HEK293 (cell line): ENCODE data around the gene CTNNBL1.

ENCODE experiments used
- GLIS1 ChIP-seq: fragments of 450-650 bp; formaldehyde crosslinking; IDR thresholded peaks from 2 replicates; pipeline ENCODE4 v1.5.1; 2016; ENCODE audit warnings: missing biosample characterization, missing genetic modification characterization
- KLF10 ChIP-seq: fragments of 450-650 bp; IDR thresholded peaks from 2 replicates; pipeline ENCODE4 v1.5.1; 2018; ENCODE audit warnings: missing biosample characterization, mild to moderate bottlenecking, missing genetic modification characterization
- OVOL3 ChIP-seq: fragments of 450-650 bp; formaldehyde crosslinking; IDR thresholded peaks from 2 replicates; pipeline ENCODE4 v1.5.1; 2016; ENCODE audit warnings: missing biosample characterization, missing genetic modification characterization
- YY1 ChIP-seq: fragments of 450-650 bp; formaldehyde crosslinking; IDR thresholded peaks from 2 replicates; pipeline ENCODE4 v1.5.1; 2018; ENCODE audit warnings: missing biosample characterization, missing genetic modification characterization
- ZNF138 ChIP-seq: fragments of 450-650 bp; formaldehyde crosslinking; IDR thresholded peaks from 2 replicates; pipeline ENCODE4 v1.5.1; 2016; ENCODE audit warnings: missing biosample characterization, missing genetic modification characterization, borderline replicate concordance
- ZNF274 ChIP-seq, 2 experiments: fragments of 200-500 bp in 1 of 2; fragments of 450-650 bp in 1 of 2; sonication (Bioruptor generic) in 1 of 2; formaldehyde crosslinking in 1 of 2; IDR thresholded peaks; 2 replicates each; pipeline versions ENCODE4 v1.5.1 to v1.6.1; 2014 to 2016; ENCODE audit warnings: borderline replicate concordance in 1 of 2, inconsistent platforms in 1 of 2, low read length in 1 of 2, missing biosample characterization in 1 of 2, missing genetic modification characterization in 1 of 2
- ZNF311 ChIP-seq: fragments of 450-650 bp; formaldehyde crosslinking; IDR thresholded peaks from 2 replicates; pipeline ENCODE4 v1.5.1; 2017; ENCODE audit warnings: missing biosample characterization, missing genetic modification characterization, borderline replicate concordance
- ZNF324 ChIP-seq: fragments of 450-650 bp; formaldehyde crosslinking; IDR thresholded peaks from 2 replicates; pipeline ENCODE4 v1.5.1; 2016; ENCODE audit warnings: missing biosample characterization, missing genetic modification characterization
- ZNF530 ChIP-seq: fragments of 450-650 bp; formaldehyde crosslinking; IDR thresholded peaks from 2 replicates; pipeline ENCODE4 v1.5.1; 2016; ENCODE audit warnings: low read depth, missing biosample characterization, missing genetic modification characterization
- ZNF621 ChIP-seq: fragments of 450-650 bp; formaldehyde crosslinking; IDR thresholded peaks from 2 replicates; pipeline ENCODE4 v1.5.1; 2017; ENCODE audit warnings: missing biosample characterization, missing genetic modification characterization
- TF ChIP-seq, protein P1 (sequence below): fragments of 450-650 bp; formaldehyde crosslinking; IDR thresholded peaks from 2 replicates; pipeline ENCODE4 v1.5.1; 2016; ENCODE audit warnings: missing biosample characterization, missing genetic modification characterization
- TF ChIP-seq, protein P2 (sequence below): fragments of 450-650 bp; formaldehyde crosslinking; IDR thresholded peaks from 2 replicates; pipeline ENCODE4 v1.5.1; 2016; ENCODE audit warnings: missing biosample characterization, missing genetic modification characterization
- TF ChIP-seq, protein P3 (sequence below): fragments of 450-650 bp; formaldehyde crosslinking; IDR thresholded peaks from 2 replicates; pipeline ENCODE4; 2016; ENCODE audit warnings: missing biosample characterization, missing genetic modification characterization
- TF ChIP-seq, protein P4 (sequence below): fragments of 450-650 bp; IDR thresholded peaks from 2 replicates; pipeline ENCODE4 v1.5.1; 2018; ENCODE audit warnings: missing biosample characterization, mild to moderate bottlenecking, missing genetic modification characterization

DNA sequence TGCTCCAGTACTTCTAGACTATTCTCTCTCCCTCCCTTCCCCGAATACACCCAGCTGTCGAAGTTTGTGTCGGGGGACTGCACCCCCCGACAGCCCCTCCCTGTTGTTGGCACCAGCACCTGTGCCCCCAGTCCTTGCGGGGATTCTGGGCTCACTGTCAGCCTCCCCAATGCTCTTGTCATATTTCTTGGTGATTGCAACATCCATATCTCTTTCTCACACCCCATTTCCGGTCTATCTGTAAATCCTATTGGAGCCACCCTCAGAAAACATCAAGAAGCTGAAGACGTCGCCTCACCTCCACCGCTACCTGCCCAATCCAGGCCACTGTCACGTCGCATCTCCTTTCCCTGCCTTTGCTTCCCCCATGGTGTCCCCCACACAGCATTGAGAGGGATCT, 176.5 kb downstream of the CTNNBL1 start:
- TF ChIP-seq, protein P1, sequence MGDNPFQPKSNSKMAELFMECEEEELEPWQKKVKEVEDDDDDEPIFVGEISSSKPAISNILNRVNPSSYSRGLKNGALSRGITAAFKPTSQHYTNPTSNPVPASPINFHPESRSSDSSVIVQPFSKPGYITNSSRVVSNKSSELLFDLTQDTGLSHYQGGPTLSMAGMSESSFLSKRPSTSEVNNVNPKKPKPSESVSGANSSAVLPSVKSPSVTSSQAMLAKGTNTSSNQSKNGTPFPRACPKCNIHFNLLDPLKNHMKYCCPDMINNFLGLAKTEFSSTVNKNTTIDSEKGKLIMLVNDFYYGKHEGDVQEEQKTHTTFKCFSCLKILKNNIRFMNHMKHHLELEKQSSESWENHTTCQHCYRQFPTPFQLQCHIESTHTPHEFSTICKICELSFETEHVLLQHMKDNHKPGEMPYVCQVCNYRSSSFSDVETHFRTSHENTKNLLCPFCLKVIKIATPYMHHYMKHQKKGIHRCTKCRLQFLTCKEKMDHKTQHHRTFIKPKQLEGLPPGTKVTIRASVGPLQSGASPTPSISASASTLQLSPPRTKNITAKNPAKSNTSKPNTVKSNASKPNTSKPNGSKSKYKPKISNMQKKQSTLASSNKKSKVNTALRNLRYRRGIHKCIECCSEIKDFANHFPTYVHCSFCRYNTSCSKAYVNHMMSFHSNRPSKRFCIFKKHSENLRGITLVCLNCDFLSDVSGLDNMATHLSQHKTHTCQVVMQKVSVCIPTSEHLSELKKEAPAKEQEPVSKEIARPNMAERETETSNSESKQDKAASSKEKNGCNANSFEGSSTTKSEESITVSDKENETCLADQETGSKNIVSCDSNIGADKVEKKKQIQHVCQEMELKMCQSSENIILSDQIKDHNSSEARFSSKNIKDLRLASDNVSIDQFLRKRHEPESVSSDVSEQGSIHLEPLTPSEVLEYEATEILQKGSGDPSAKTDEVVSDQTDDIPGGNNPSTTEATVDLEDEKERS (tag by site-specific recombination) = no peak
- TF ChIP-seq OVOL3 (tag by site-specific recombination) = no peak
- TF ChIP-seq YY1 (tag by site-specific recombination) = no peak
- TF ChIP-seq, protein P2, sequence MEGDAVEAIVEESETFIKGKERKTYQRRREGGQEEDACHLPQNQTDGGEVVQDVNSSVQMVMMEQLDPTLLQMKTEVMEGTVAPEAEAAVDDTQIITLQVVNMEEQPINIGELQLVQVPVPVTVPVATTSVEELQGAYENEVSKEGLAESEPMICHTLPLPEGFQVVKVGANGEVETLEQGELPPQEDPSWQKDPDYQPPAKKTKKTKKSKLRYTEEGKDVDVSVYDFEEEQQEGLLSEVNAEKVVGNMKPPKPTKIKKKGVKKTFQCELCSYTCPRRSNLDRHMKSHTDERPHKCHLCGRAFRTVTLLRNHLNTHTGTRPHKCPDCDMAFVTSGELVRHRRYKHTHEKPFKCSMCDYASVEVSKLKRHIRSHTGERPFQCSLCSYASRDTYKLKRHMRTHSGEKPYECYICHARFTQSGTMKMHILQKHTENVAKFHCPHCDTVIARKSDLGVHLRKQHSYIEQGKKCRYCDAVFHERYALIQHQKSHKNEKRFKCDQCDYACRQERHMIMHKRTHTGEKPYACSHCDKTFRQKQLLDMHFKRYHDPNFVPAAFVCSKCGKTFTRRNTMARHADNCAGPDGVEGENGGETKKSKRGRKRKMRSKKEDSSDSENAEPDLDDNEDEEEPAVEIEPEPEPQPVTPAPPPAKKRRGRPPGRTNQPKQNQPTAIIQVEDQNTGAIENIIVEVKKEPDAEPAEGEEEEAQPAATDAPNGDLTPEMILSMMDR (tag by site-specific recombination) = no peak
- no peak for TF ChIP-seq ZNF324 (tag by site-specific recombination)
- TF ChIP-seq GLIS1 = no peak
- no peak for TF ChIP-seq ZNF311 (tag by site-specific recombination)
- no peak for TF ChIP-seq KLF10 (tag by site-specific recombination)
- TF ChIP-seq, protein P3, sequence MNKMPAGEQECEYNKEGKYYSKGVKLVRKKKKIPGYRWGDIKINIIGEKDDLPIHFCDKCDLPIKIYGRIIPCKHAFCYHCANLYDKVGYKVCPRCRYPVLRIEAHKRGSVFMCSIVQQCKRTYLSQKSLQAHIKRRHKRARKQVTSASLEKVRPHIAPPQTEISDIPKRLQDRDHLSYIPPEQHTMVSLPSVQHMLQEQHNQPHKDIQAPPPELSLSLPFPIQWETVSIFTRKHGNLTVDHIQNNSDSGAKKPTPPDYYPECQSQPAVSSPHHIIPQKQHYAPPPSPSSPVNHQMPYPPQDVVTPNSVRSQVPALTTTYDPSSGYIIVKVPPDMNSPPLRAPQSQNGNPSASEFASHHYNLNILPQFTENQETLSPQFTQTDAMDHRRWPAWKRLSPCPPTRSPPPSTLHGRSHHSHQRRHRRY (tag by site-specific recombination) = no peak
- TF ChIP-seq ZNF274 (IDR thresholded peaks at IDR 0.05; ENCODE audit: low read length) = no peak
- no peak for TF ChIP-seq ZNF274 (tag by site-specific recombination; IDR thresholded peaks at IDR 0.05; ENCODE audit: borderline replicate concordance)
- TF ChIP-seq ZNF138 (tag by site-specific recombination) = no peak
- TF ChIP-seq ZNF530 (tag by site-specific recombination) = no peak
- TF ChIP-seq, protein P4, sequence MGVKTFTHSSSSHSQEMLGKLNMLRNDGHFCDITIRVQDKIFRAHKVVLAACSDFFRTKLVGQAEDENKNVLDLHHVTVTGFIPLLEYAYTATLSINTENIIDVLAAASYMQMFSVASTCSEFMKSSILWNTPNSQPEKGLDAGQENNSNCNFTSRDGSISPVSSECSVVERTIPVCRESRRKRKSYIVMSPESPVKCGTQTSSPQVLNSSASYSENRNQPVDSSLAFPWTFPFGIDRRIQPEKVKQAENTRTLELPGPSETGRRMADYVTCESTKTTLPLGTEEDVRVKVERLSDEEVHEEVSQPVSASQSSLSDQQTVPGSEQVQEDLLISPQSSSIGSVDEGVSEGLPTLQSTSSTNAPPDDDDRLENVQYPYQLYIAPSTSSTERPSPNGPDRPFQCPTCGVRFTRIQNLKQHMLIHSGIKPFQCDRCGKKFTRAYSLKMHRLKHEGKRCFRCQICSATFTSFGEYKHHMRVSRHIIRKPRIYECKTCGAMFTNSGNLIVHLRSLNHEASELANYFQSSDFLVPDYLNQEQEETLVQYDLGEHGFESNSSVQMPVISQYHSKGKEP = no peak
- no peak for TF ChIP-seq ZNF621 (tag by site-specific recombination)
